Right lobe of liver (tissue), 6 donors: ENCODE measurements around the gene SBF2. TPM values are rescaled to one million over a fixed set of nuclear protein-coding genes. Genes with fewer than 3 reads are reported as not detected.
"Not testable (repeated sequence)": the region's sequence is repeated elsewhere in the genome, so short reads cannot be mapped to it uniquely, and the experiment has no call there.

Experiments
- ATAC-seq, 4 donors: fragments of 200-7000 bp; cut with Tn5 transposase; one replicate each; pipeline ENCODE4 v1.9.1; 2020; ENCODE audit warnings: mild to moderate bottlenecking in 4 of 4, moderate library complexity in 4 of 4
- DNase-seq, 3 donors: peaks; one replicate each; pipeline ENCODE4 v3.0.0-alpha.2; 2020
- H3K27ac ChIP-seq, 3 donors: fragments of 200-600 bp; one replicate each; pipeline ENCODE4 v1.8.0; 2022
- H3K27me3 ChIP-seq, 2 donors: fragments of 200-600 bp; one replicate each; pipeline ENCODE4 v1.8.0; 2022
- H3K36me3 ChIP-seq, 4 donors: fragments of 200-600 bp; sonication (generic) in 1 of 4; one replicate each; pipeline versions ENCODE4 v1.5.1 to v1.8.0; 2017 to 2022; ENCODE audit warnings: control low read depth in 1 of 4
- H3K4me1 ChIP-seq, 4 donors: fragments of 200-600 bp; sonication (generic) in 1 of 4; one replicate each; pipeline versions ENCODE4 v1.5.1 to v1.8.0; 2017 to 2022; ENCODE audit warnings: control low read depth in 1 of 4
- H3K4me3 ChIP-seq, 3 donors: fragments of 200-600 bp; one replicate each; pipeline ENCODE4 v1.8.0; 2022
- H3K9me3 ChIP-seq, 4 donors: fragments of 200-600 bp; sonication (generic) in 1 of 4; one replicate each; pipeline versions ENCODE4 v1.5.1 to v1.8.0; 2017 to 2022; ENCODE audit warnings: control low read depth in 1 of 4
- POLR2A ChIP-seq: fragments of 450-650 bp; IDR thresholded peaks from one replicate; pipeline ENCODE4 v1.6.1; 2017; ENCODE audit warnings: antibody characterized with exemption, mild to moderate bottlenecking
- WGBS: methylation state at CpG from one replicate; pipeline ENCODE4 v1.1.6; 2018; ENCODE audit warnings: low coverage, low lambda C conversion rate; ENCODE audit not compliant: insufficient coverage; ENCODE audit errors: missing lambda C conversion rate; 5-methylcytosine and 5-hydroxymethylcytosine counted together
- intact Hi-C, 2 donors: fragments of 100-400 bp; cut with DNase I; formaldehyde crosslinking; loops; one replicate each; pipeline versions ENCODE4 v1.11.2 to v1.14.1; 2022
- total RNA-seq, 6 experiments: library from RNA; depleted of rRNA in 2 of 6; stranded (reverse); fragments of >200 nt in 2 of 6; fragmentation: NEBNext Ultra II Directional in 3 of 6; extraction: Animal tissue kit (Norgen Biotek cat#: 25700) in 3 of 6; gene quantifications; one replicate each; pipeline versions ENCODE4 v1.1.0 to v1.2.4, GENCODE V29; 2016 to 2023
- TF ChIP-seq, protein P1 (sequence below), 4 donors: fragments of 200-600 bp in 3 of 4; fragments of 450-650 bp in 1 of 4; IDR thresholded peaks; one replicate each; pipeline versions ENCODE4 v1.5.1 to v1.8.0; 2016 to 2022; ENCODE audit warnings: antibody characterized with exemption in 4 of 4, mild to moderate bottlenecking in 2 of 4
- donor health status: DM: no; HTN: yes; CAD: no.
- donor health status: DM: no; HTN: no; CAD: no.
- donor health status: DM: no; HTN: no; CAD: no.
- donor health status: DM: no; HTN: yes; CAD: no.
- donor health status: DM: no; HTN: yes; CAD: no.

The SBF2 gene
- total RNA-seq, 6 experiments from 2014 or later: 13.7 to 28.4 (median 21.3) TPM

DNA sequence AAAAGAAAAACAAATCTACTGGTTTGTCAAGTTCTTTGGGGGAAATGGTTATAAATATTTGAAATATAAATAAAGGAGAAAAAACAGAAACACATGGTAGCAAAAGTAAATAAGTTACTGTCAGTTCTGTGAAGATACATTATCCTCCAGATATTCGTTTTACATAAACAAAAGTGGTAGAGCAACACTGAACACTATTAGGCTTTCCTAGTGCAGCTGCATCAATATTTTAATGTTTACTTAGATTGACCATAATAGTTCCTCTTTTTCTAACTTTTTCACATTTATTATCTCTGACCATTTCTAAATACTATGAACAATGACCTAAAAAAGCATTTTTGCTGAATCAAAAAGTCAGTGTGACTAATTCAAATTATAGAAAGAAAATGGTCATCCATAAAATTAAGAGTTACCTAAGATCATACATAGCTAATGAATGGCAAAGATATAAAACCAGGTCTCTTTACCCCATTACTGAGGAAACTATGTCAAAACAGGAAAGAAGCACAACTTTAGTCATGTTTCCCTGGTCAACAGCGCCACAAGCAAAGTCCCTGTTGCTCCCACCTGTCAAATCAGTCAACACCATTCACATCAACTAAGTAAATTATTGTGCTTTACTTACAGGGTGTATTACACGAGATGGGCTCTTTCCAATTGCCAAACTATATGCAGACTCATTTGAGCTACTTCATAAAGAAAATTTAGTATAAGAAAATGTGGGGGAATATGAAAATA lies 38.5 kb downstream of the SBF2 start:
- ATAC-seq (no peak), DNase-seq (no peak)
- TF ChIP-seq, protein P1, sequence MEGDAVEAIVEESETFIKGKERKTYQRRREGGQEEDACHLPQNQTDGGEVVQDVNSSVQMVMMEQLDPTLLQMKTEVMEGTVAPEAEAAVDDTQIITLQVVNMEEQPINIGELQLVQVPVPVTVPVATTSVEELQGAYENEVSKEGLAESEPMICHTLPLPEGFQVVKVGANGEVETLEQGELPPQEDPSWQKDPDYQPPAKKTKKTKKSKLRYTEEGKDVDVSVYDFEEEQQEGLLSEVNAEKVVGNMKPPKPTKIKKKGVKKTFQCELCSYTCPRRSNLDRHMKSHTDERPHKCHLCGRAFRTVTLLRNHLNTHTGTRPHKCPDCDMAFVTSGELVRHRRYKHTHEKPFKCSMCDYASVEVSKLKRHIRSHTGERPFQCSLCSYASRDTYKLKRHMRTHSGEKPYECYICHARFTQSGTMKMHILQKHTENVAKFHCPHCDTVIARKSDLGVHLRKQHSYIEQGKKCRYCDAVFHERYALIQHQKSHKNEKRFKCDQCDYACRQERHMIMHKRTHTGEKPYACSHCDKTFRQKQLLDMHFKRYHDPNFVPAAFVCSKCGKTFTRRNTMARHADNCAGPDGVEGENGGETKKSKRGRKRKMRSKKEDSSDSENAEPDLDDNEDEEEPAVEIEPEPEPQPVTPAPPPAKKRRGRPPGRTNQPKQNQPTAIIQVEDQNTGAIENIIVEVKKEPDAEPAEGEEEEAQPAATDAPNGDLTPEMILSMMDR (IDR thresholded peaks at IDR 0.05): no peak
- no peak for TF ChIP-seq POLR2A
- Histone ChIP-seq H3K4me1 (no peaks in the 10 kb centered on the region), H3K9me3 (no peaks in the 10 kb centered on the region), H3K36me3 (no peaks in the 10 kb centered on the region), H3K27me3 (no peaks in the 10 kb centered on the region), H3K27ac (no peak overlapping the region), H3K4me3 (no peak overlapping the region)
- WGBS: 44% methylated on average over 3 of the region's 3 CpGs
- intact Hi-C loops: no loop called here

DNA sequence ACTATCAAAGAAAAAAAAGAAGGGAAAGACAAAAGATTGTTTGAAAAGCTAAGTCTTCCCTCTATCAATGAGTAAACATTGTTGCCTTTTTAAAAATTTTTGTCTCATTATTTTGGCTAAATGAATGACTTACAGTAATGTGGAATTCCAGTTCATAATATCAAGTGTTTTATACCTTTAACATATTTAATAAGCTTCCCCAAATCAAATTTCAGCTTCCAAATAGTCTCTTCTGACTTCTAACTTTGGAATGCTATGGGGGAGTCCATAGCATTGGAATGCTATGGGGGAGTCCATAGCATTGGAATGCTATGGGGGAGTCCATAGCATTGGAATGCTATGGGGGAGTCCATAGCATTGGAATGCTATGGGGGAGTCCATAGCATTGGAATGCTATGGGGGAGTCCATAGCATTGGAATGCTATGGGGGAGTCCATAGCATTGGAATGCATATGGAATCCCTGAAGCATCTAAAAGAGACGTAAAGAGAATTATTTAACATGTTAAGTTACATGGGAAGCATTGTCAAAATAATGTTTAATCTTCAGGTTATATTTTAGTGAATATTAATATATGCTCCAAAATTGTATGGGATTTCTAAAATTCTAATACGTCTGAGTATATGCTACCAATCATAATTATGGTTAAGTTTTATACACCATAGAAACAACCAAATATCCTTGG lies 44.4 kb downstream of the SBF2 start:
- intact Hi-C loops, H3K4me1 ChIP-seq, H3K27me3 ChIP-seq, H3K36me3 ChIP-seq, ATAC-seq, H3K4me3 ChIP-seq, H3K9me3 ChIP-seq, DNase-seq, H3K27ac ChIP-seq: not testable (repeated sequence)
- 93% methylated on average over 2 of the region's 2 CpGs for WGBS

GRCh38 chr11:10247011-10247410 lies 47.0 kb downstream of the SBF2 start:
- intact Hi-C loops: no loop called here
- WGBS: 67% methylated on average over 2 of the region's 2 CpGs

GRCh38 chr11:10243896-10244575 lies 50.0 kb downstream of the SBF2 start:
- no peak for ATAC-seq
- 100% methylated on average over 2 of the region's 2 CpGs for WGBS
- no peak for DNase-seq
- H3K4me1 ChIP-seq: no peaks in the 10 kb centered on the region
- H3K27ac ChIP-seq: no peak overlapping the region
- H3K36me3 ChIP-seq: no peaks in the 10 kb centered on the region
- TF ChIP-seq, protein P1 (IDR thresholded peaks at IDR 0.05): no peak
- TF ChIP-seq POLR2A: no peak
- H3K9me3 ChIP-seq: no peaks in the 10 kb centered on the region
- no peak overlapping the region for H3K4me3 ChIP-seq
- intact Hi-C loops: no loop called here
- no peaks in the 10 kb centered on the region for H3K27me3 ChIP-seq

More at GRCh38 chr11:10247011-10247410, 47.0 kb downstream of the SBF2 start:
- ATAC-seq: no peak
- H3K27ac ChIP-seq: no peak overlapping the region
- no peaks in the 10 kb centered on the region for H3K36me3 ChIP-seq
- DNase-seq: no peak
- TF ChIP-seq, protein P1 (IDR thresholded peaks at IDR 0.05): no peak
- TF ChIP-seq POLR2A: no peak
- H3K9me3 ChIP-seq: no peaks in the 10 kb centered on the region
- no peak overlapping the region for H3K4me3 ChIP-seq
- H3K4me1 ChIP-seq: no peaks in the 10 kb centered on the region
- no peaks in the 10 kb centered on the region for H3K27me3 ChIP-seq

DNA sequence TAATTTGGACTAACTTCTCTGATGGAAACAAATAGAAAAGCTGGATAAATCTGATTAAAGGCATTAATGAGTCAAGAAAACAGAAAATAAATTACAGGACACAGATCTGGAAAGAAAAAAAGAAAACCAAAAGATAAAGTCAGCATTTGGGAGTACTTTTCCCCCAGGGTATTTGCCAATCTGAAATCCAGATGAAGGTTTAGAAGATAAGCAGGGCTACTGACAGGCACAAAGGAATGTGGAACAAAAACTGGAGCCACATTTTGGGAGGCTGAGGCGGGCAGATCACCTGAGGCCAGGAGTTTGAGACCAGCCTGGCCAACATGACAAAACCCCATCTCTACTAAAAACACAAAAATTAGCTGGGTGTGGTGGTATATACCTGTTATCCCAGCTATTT lies 57.2 kb downstream of the SBF2 start:
- Histone ChIP-seq H3K4me1 (no peaks in the 10 kb centered on the region), H3K4me3 (no peak overlapping the region), H3K9me3 (no peaks in the 10 kb centered on the region), H3K27ac (no peak overlapping the region), H3K36me3 (no peaks in the 10 kb centered on the region), H3K27me3 (no peaks in the 10 kb centered on the region)
- WGBS: 100% methylated on average over 1 of the region's 1 CpG
- ATAC-seq (no peak), DNase-seq (no peak)
- intact Hi-C loops: no loop called here
- TF ChIP-seq, protein P1 (IDR thresholded peaks at IDR 0.05): no peak
- no peak for TF ChIP-seq POLR2A
